IMR-90 (cell line): ENCODE data around the gene DLX2. TPM values are rescaled to one million over a fixed set of nuclear protein-coding genes. Genes with fewer than 3 reads are reported as not detected.

Experiments
- ATAC-seq: fragments of 200-7000 bp; cut with Tn5 transposase; 2 replicates; pipeline ENCODE4 v1.9.1; 2020; ENCODE audit warnings: low read depth, mild to moderate bottlenecking, moderate library complexity
- BruUV-seq: library from RNA; stranded (reverse); fragments of 400-500 nt; replicated peaks from 2 replicates; lab custom pipeline; 2021; lab: Mats Ljungman, UMichigan
- CTCF ChIA-PET: fragments of 300-600 bp; formaldehyde crosslinking; extraction: SDS; loops from one replicate; lab custom pipeline; 2021; ENCODE audit warnings: antibody characterized with exemption; lab: Yijun Ruan, JAX
- POLR2A ChIA-PET: fragments of 300-600 bp; sonication (Branson Sonifier 250); formaldehyde crosslinking; loops from one replicate; lab custom pipeline; 2022; ENCODE audit warnings: antibody characterized with exemption; ENCODE audit not compliant: unreplicated experiment; lab: Charles Lee
- DNase-seq: peaks from one replicate; pipeline ENCODE4 v3.0.0; 2013
- H2AFZ ChIP-seq: replicated peaks from 2 replicates; pipeline ENCODE3; 2013; ENCODE audit warnings: low read length, mild to moderate bottlenecking; ENCODE audit not compliant: poor library complexity
- H2AK5ac ChIP-seq: 2 replicates; pipeline ENCODE4 v1.6.1; 2013; ENCODE audit warnings: low read depth, low read length, inconsistent platforms
- H2AK9ac ChIP-seq: replicated peaks from 2 replicates; pipeline ENCODE3; 2013; ENCODE audit warnings: mild to moderate bottlenecking, low read depth, low read length, moderate library complexity; ENCODE audit not compliant: poor library complexity
- H2BK120ac ChIP-seq: 2 replicates; pipeline ENCODE4 v1.6.1; 2013; ENCODE audit warnings: low read depth, low read length, inconsistent platforms
- H2BK15ac ChIP-seq: 3 replicates; pipeline ENCODE4 v1.6.1; 2013; ENCODE audit warnings: low read depth, low read length, inconsistent platforms
- H2BK20ac ChIP-seq: 2 replicates; pipeline ENCODE4 v1.6.1; 2013; ENCODE audit warnings: low read depth, mild to moderate bottlenecking, inconsistent platforms, low read length, moderate library complexity
- H2BK5ac ChIP-seq: 2 replicates; pipeline ENCODE4 v1.6.1; 2013; ENCODE audit warnings: mild to moderate bottlenecking, low read depth, low read length, inconsistent platforms; ENCODE audit not compliant: poor library complexity, severe bottlenecking
- H3K14ac ChIP-seq: replicated peaks from 2 replicates; pipeline ENCODE4 v1.6.1; 2013; ENCODE audit warnings: low read depth, low read length, inconsistent platforms
- H3K18ac ChIP-seq: 2 replicates; pipeline ENCODE4 v1.6.1; 2013; ENCODE audit warnings: low read depth, low read length, control low read depth
- H3K23ac ChIP-seq: 2 replicates; pipeline ENCODE4 v1.6.1; 2013; ENCODE audit warnings: low read depth, low read length, inconsistent platforms
- H3K27ac ChIP-seq: 2 replicates; pipeline ENCODE4 v1.5.1; 2013; ENCODE audit warnings: mild to moderate bottlenecking, control low read depth, low read length; ENCODE audit not compliant: insufficient read depth
- H3K27me3 ChIP-seq: 2 replicates; pipeline ENCODE4 v1.6.1; 2013; ENCODE audit warnings: low read length; ENCODE audit not compliant: control insufficient read depth, insufficient read depth
- H3K36me3 ChIP-seq: 2 replicates; pipeline ENCODE4 v1.6.1; 2013; ENCODE audit warnings: low read length, mixed read lengths; ENCODE audit not compliant: control insufficient read depth, insufficient read depth
- H3K4ac ChIP-seq: 2 replicates; pipeline ENCODE4 v1.6.1; 2013; ENCODE audit warnings: low read depth, low read length, inconsistent platforms
- H3K4me1 ChIP-seq: 2 replicates; pipeline ENCODE4 v1.6.1; 2013; ENCODE audit warnings: low read length, mixed read lengths; ENCODE audit not compliant: control insufficient read depth, insufficient read depth
- H3K4me2 ChIP-seq: 2 replicates; pipeline ENCODE4 v1.6.1; 2013; ENCODE audit warnings: low read depth, mild to moderate bottlenecking, control low read depth, low read length, moderate library complexity
- H3K4me3 ChIP-seq: 2 replicates; pipeline ENCODE4 v1.5.1; 2013; ENCODE audit warnings: low read depth, mild to moderate bottlenecking, control low read depth, low read length, moderate library complexity; ENCODE audit not compliant: insufficient read depth
- H3K56ac ChIP-seq: 2 replicates; pipeline ENCODE4 v1.6.1; 2013; ENCODE audit warnings: low read length, inconsistent platforms; ENCODE audit not compliant: insufficient read depth; ENCODE audit errors: extremely low read depth
- H3K79me1 ChIP-seq, 2 experiments: 2 replicates each; pipeline ENCODE4 v1.6.1; 2013; ENCODE audit warnings: low read length in 2 of 2, inconsistent platforms in 1 of 2, low read depth in 1 of 2
- H3K9ac ChIP-seq: 2 replicates; pipeline ENCODE4 v1.6.1; 2013; ENCODE audit warnings: low read depth, low read length, control low read depth
- H3K9me1 ChIP-seq: 2 replicates; pipeline ENCODE4 v1.6.1; 2013; ENCODE audit warnings: low read length, inconsistent platforms; ENCODE audit not compliant: insufficient read depth
- H3K9me3 ChIP-seq: 2 replicates; pipeline ENCODE4 v1.6.1; 2013; ENCODE audit warnings: low read length; ENCODE audit not compliant: control insufficient read depth, insufficient read depth
- H4K20me1 ChIP-seq: 2 replicates; pipeline ENCODE4 v1.6.1; 2013; ENCODE audit warnings: low read length, inconsistent platforms; ENCODE audit not compliant: insufficient read depth
- H4K5ac ChIP-seq: 2 replicates; pipeline ENCODE4 v1.6.1; 2013; ENCODE audit warnings: mild to moderate bottlenecking, low read depth, low read length, control low read depth
- H4K8ac ChIP-seq, 2 experiments: 2 replicates each; pipeline ENCODE4 v1.6.1; 2013; ENCODE audit warnings: low read depth in 2 of 2, low read length in 2 of 2, control low read depth in 1 of 2, inconsistent platforms in 1 of 2
- H4K91ac ChIP-seq: 2 replicates; pipeline ENCODE4 v1.6.1; 2013; ENCODE audit warnings: low read depth, low read length, inconsistent platforms; ENCODE audit not compliant: insufficient read depth
- ELK1 ChIP-seq: fragments of 150-350 bp; IDR thresholded peaks from 2 replicates; pipeline ENCODE4 v1.6.1; 2016; ENCODE audit warnings: low read depth, mild to moderate bottlenecking, low read length, moderate library complexity, borderline replicate concordance
- MAFK ChIP-seq: IDR thresholded peaks from 2 replicates; pipeline ENCODE4 v1.6.1; 2012; ENCODE audit warnings: low read depth, low read length, improper control_type of control experiment
- MAZ ChIP-seq: IDR thresholded peaks from 2 replicates; pipeline ENCODE4 v1.6.1; 2012; ENCODE audit warnings: low read depth, mild to moderate bottlenecking, low read length, improper control_type of control experiment, moderate library complexity, borderline replicate concordance
- POLR2A ChIP-seq: IDR thresholded peaks from 2 replicates; pipeline ENCODE4 v1.6.1; 2012; ENCODE audit warnings: mild to moderate bottlenecking, low read depth, low read length
- RAD21 ChIP-seq: IDR thresholded peaks from 2 replicates; pipeline ENCODE4 v1.6.1; 2012; ENCODE audit warnings: low read length, improper control_type of control experiment
- RCOR1 ChIP-seq: IDR thresholded peaks from 2 replicates; pipeline ENCODE4 v1.6.1; 2012; ENCODE audit warnings: mild to moderate bottlenecking, low read length, improper control_type of control experiment; ENCODE audit not compliant: insufficient replicate concordance
- WGBS, 2 experiments: methylation state at CpG; one replicate each; pipeline versions ENCODE4 v1.1.5 to v1.1.7; 2013; ENCODE audit warnings: missing lambda C conversion rate in 2 of 2; ENCODE audit not compliant: insufficient read length in 1 of 2; ENCODE audit errors: extremely low coverage in 2 of 2; 5-methylcytosine and 5-hydroxymethylcytosine counted together
- dilution Hi-C: fragments of 300-500 bp; cut with HindIII; formaldehyde crosslinking; loops from one replicate; pipeline ENCODE4 v1.14.3; 2018; ENCODE audit warnings: low sequenced_read_pairs; ENCODE audit not compliant: unreplicated experiment
- in situ Hi-C: fragments of 300-500 bp; cut with MboI; formaldehyde crosslinking; loops from 3 replicates; pipeline ENCODE4 v1.14.3; 2019; ENCODE audit warnings: low sequenced_read_pairs, inconsistent platforms, mixed read lengths
- intact Hi-C: fragments of 100-400 bp; cut with micrococcal nuclease; formaldehyde crosslinking; loops from 2 replicates; pipeline ENCODE4 v1.10.0; 2022
- polyA plus RNA-seq, 3 experiments: library from polyadenylated mRNA; depleted of rRNA; stranded (reverse); fragments of >200 nt; gene quantifications; 2 replicates each; pipeline ENCODE4 v1.2.3, GENCODE V29; 2012; ENCODE audit warnings: low replicate concordance in 1 of 3
- total RNA-seq: library from RNA; depleted of rRNA; stranded (reverse); fragments of >200 nt; gene quantifications from 2 replicates; pipeline ENCODE4 v1.2.3, GENCODE V29; 2012

DLX2 gene
- total and polyA plus RNA-seq, 2 of the 4 experiments (the other 2 are of a cell fraction): 0.38 TPM; not detected in 1

- Histone ChIP-seq H3K4me2 (no peak overlapping the region), H2AFZ (no peak overlapping the region), H2BK5ac (no peak overlapping the region), H3K23ac (no peak overlapping the region), H4K8ac (no peak overlapping the region), H2AK9ac (no peak overlapping the region), H3K36me3 (no peaks in the 10 kb centered on the region), H3K9ac (no peak overlapping the region), H2BK15ac (no peak overlapping the region), H3K27ac (no peak overlapping the region), H2BK20ac (no peak overlapping the region), H4K5ac (no peak overlapping the region), H4K91ac (no peak overlapping the region), H4K20me1 (no peaks in the 10 kb centered on the region), H3K4ac (no peak overlapping the region), H3K9me1 (no peaks in the 10 kb centered on the region), H3K9me3 (no peaks in the 10 kb centered on the region), H3K4me1 (no peaks in the 10 kb centered on the region), H3K79me1 (no peaks in the 10 kb centered on the region), H2BK120ac (no peak overlapping the region), H3K18ac (no peak overlapping the region), H3K4me3 (no peak overlapping the region), H2AK5ac (no peak overlapping the region), H3K14ac (no peak overlapping the region), H3K27me3 (no peaks in the 10 kb centered on the region), H3K56ac (no peak overlapping the region)
- ChIA-PET CTCF (no interaction called here), POLR2A (no interaction called here)
- dilution Hi-C loops: no loop called here
- intact Hi-C loops: no loop called here
- TF ChIP-seq ELK1 (no peak), RCOR1 (no peak), POLR2A (no peak), MAZ (no peak), RAD21 (no peak), MAFK (no peak)
- DNase-seq (no peak), ATAC-seq (no peak)
- in situ Hi-C loops: no loop called here
- BruUV-seq: no TSS peak
- no CpG with 5 or more reads among the region's 4 CpGs for whole genome bisulfite sequencing, 2 experiments
Observed at GRCh38 chr2:172065111-172065510, 37.6 kb downstream of the DLX2 start.
